ENCODE data around the gene MMP25.
"Not testable (repeated sequence)": the region's sequence is repeated elsewhere in the genome, so short reads cannot be mapped to it uniquely, and the experiment has no call there.

Gene MMP25

GRCh38 chr16:3030222-3031212, 15.8 kb upstream of the MMP25 start:
- DNase-seq, result no peak

DNA sequence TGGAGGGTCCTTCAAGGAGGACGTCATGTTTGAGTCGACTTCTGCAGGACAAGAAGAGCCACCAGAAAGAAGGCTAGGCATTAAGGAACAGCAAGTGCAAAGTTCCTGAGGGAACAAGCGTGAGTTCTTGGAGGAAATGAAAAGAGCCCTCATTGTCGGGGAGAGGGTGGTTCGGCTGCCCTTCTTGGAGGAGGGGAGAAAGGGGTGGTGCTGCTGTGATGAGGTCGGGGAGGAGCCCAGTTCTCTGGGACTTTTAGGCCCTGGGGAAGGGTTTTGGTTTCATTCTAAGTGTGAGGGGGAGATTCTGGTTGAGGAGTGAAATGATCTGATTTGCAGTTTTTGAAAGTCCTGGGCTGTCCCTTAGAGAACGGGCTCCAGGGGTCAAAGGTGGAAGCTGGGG, 13.7 kb upstream of the MMP25 start:
- DNase-seq, result no peak

DNA sequence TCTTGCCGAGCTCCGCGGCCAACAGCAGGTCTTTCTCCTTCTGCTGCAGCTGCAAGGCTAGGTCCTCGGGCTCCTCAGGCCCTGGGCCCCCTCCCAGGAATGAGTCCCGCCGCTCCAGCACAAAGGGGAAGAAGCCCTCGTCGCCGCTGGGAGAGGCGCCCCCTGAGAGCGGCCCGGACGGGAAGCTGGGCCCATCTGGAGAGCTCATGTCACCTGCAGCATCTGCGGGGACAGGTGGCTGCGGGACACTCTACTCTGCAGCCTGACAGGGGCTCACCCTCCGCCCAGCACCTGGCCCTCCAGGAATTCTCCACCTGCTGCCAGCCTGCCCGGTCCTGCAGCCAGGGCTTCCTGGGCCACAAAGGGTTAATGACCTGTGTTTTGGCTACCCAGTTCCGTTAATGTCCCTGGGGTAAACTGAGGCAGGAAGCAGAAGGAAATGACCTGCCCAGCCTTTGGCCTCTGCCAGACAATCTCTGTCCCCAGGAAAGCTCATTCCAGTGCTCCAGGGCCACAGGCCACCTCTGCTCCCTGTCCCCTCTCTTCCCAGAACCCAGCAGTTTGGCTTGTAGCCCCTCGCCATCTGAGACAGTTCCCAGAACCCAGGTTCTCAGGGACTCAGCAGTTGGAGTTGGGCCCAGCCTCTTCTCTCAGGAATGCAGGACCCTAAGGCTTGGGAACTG, 10.9 kb upstream of the MMP25 start:
- DNase-seq, result no peak

- no peak for DNase-seq
These were observed 10.2 kb upstream of the MMP25 start for GRCh38 chr16:3035972-3036725.

GRCh38 chr16:3036726-3037315, 9.5 kb upstream of the MMP25 start, which contains the start of gene BICDL2:
TSS of gene BICDL2 (minus strand) at chr16:3036944. CDS start at chr16:3035496, 1,448 bp downstream.
- no peak for DNase-seq

GRCh38 chr16:3038256-3038655, 8.1 kb upstream of the MMP25 start:
- DNase-seq, result no peak

DNA sequence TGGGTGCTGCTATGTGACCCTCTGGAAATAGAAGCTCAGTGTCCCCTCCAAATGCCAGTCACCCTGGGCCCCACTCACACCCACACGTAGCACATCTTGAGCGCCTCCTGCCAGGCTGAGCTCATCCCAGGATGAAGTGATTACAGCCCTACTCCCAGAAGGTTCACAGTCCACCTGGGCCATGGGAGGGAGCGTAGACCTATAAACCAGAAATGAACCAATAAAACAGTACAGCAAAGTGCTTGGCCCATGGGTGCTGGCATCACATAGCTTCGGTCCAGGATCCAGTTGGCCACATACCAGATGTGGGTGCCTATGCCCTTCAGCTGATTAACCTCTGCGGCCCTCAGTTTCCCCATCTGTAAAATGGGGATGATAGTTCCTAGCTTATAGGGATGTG, 7.5 kb upstream of the MMP25 start:
- DNase-seq, result no peak

- DNase-seq, result no peak
These were observed 4.0 kb upstream of the MMP25 start for GRCh38 chr16:3042376-3042775.

GRCh38 chr16:3044708-3045107, 1.7 kb upstream of the MMP25 start:
- no peak for DNase-seq

- no peak for DNase-seq
These were observed 453 bp downstream of the MMP25 start for GRCh38 chr16:3046641-3047386.

DNA sequence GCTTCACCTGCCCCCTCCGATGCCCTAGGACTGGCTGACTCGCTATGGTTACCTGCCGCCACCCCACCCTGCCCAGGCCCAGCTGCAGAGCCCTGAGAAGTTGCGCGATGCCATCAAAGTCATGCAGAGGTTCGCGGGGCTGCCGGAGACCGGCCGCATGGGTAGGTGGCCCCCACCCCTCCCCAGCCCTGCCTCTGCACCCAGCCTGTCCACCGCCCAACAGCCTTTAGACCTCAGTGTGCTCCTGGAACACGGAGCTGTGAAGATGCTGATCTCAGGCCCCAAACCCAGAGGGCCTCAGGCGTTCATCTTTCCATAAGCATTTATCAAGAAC, 993 bp downstream of the MMP25 start:
- no peak for DNase-seq

GRCh38 chr16:3049921-3050481, 3.6 kb downstream of the MMP25 start:
- DNase-seq, result no peak

DNA sequence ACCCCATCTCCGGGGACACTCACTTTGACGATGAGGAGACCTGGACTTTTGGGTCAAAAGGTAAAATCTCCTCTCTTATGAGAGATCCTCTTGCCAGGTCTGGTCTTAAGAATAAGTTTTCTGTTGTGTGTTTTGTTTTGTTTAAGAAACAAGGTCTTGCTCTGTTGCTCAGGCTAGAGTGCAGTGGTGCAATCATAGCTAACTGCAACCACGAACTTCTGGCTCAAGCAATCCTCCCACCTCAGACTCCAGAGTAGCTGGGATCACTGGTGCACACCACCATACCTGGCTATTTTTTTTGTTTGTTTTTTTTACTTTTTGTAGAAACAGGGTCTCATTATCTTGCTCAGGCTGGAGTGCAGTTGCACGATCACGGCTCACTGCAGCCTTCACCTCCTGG, 4.1 kb downstream of the MMP25 start:
- DNase-seq, result no peak

- no peak for DNase-seq
These were observed 4.6 kb downstream of the MMP25 start for GRCh38 chr16:3051009-3051408.

- no peak for DNase-seq
These were observed 5.1 kb downstream of the MMP25 start for GRCh38 chr16:3051494-3051893.

GRCh38 chr16:3052571-3053329, 6.4 kb downstream of the MMP25 start:
- not testable (repeated sequence) for DNase-seq

- DNase-seq, result not testable (repeated sequence)
These were observed 7.0 kb downstream of the MMP25 start for GRCh38 chr16:3053330-3053710.

GRCh38 chr16:3054965-3055733, 8.8 kb downstream of the MMP25 start:
- DNase-seq, result no peak

DNA sequence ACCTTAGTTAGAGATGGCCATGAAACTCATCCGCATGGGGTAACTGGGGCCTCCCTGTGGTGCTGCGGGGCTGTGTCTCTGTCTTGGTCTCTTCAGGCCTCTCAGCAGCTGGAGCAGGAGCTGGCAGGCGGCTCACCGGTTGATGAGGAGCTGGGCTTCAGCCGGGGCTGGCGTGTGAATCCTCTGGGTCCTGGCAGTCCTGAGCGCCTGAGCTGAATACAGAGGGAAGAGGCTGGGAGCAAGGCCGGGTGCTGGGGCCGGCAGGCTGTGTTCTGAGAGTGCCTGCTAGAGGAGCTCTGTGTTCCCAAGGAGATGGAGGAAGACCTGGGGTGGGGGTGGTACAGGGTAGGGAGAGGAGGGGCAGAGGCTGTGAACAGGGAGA, 9.4 kb downstream of the MMP25 start:
- not testable (repeated sequence) for DNase-seq

Measured in fibroblast of skin of scalp (primary cell).